Stimulated activated CD8-positive, alpha-beta memory T cell treated with anti-CD3 and anti-CD28 coated beads, Interleukin-4, amount 100 ng/mL, for 1 hour (primary cell): Measurements from ENCODE around the gene ZNF341.

Experiments
- DNase-seq, 2 donors: peaks; one replicate each; pipeline ENCODE4 v3.0.0-alpha.2; 2020; ENCODE audit warnings: low read depth in 2 of 2, low spot score in 1 of 2

Gene ZNF341

GRCh38 chr20:33840160-33840559 lies 108.4 kb downstream of the ZNF341 start:
- DNase-seq = no peak

GRCh38 chr20:33840759-33841435 lies 109.1 kb downstream of the ZNF341 start:
- no peak for DNase-seq

GRCh38 chr20:33841436-33841799 lies 109.6 kb downstream of the ZNF341 start:
- DNase-seq = no peak
